GM18526 (cell line): ENCODE data around the gene TUBB4A.

ENCODE experiments used
- POLR2A ChIP-seq: IDR thresholded peaks from 3 replicates; pipeline ENCODE4 v1.6.1; 2011; ENCODE audit not compliant: insufficient read length; ENCODE audit errors: extremely low read depth

The TUBB4A gene

DNA sequence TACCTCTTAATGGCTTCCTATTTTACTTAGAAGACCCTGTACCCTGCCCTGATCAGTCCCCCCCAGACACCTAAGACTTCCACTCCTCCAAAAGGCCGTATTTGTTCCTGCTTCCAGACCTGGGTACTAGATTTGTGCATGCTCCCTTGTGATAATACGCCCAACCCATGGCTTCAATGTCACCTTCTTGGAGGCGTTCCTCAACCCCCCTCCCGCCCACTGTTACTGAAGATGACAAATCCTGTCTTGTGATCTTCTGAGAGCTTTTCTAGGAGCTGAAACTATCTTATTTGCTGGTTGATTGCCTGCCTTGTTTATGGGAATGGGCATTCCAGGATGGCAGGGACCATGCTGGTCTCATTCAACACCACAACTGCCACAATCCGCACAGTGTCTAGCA is 51.9 kb downstream of the TUBB4A start:
- no peak for TF ChIP-seq POLR2A

DNA sequence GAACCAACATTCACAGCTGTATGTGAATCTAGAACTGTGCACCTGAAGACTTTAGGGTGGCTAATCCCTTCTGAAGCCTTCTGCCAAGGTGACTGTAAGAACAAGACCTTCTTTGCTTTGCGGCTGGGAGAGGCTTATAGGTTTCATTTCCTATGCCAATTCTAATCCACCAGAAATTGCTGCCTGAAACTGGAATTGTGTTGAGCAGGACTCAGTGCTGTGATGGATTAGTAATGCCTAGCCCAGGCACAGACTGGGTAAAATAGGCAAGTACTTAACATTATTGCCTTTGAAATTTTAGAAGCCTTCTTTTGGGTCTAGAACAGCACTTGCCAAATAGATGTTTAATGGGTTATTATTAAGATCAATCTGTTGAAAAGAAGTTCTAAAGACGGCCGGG is 54.1 kb downstream of the TUBB4A start:
- TF ChIP-seq POLR2A = no peak

DNA sequence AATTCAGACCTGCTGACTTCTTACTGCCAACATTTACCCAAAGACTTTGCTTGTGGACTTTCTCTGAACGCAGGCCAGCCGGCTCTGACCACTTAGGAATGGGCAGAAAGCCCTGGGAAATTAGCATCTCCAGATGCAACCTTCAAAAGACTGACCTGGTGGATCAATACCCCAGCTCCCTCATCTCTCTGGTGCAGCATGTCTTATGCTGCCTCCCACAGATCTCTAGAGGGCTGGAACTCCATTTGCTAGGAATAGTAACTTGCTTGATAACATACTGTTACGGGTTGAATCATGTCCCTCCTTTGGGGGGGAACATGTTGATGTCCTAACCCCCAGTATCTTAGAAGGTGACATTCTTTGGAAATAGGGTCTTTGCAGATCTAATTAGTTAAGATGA is 55.7 kb downstream of the TUBB4A start:
- TF ChIP-seq POLR2A = no peak
